GM13977 (cell line): ENCODE results near the gene TOP2B.

ENCODE experiments used
- DNase-seq: peaks from one replicate; pipeline ENCODE4 v3.0.0; 2012; ENCODE audit warnings: low spot score
- in situ Hi-C: fragments of 300-500 bp; cut with MboI; formaldehyde crosslinking; loops from one replicate; pipeline ENCODE4 v1.12.0; 2022; ENCODE audit warnings: low sequenced_read_pairs, low pct_unique_long_range_greater_than_20kb, mixed read lengths, inconsistent platforms; ENCODE audit not compliant: unreplicated experiment
- TF ChIP-seq, protein P1 (sequence below): IDR thresholded peaks from 2 replicates; pipeline ENCODE4 v1.5.1; 2012; ENCODE audit warnings: mild to moderate bottlenecking, control low read depth; ENCODE audit not compliant: insufficient read depth; ENCODE audit errors: extremely low read depth, missing control alignments

Gene TOP2B, protein sequence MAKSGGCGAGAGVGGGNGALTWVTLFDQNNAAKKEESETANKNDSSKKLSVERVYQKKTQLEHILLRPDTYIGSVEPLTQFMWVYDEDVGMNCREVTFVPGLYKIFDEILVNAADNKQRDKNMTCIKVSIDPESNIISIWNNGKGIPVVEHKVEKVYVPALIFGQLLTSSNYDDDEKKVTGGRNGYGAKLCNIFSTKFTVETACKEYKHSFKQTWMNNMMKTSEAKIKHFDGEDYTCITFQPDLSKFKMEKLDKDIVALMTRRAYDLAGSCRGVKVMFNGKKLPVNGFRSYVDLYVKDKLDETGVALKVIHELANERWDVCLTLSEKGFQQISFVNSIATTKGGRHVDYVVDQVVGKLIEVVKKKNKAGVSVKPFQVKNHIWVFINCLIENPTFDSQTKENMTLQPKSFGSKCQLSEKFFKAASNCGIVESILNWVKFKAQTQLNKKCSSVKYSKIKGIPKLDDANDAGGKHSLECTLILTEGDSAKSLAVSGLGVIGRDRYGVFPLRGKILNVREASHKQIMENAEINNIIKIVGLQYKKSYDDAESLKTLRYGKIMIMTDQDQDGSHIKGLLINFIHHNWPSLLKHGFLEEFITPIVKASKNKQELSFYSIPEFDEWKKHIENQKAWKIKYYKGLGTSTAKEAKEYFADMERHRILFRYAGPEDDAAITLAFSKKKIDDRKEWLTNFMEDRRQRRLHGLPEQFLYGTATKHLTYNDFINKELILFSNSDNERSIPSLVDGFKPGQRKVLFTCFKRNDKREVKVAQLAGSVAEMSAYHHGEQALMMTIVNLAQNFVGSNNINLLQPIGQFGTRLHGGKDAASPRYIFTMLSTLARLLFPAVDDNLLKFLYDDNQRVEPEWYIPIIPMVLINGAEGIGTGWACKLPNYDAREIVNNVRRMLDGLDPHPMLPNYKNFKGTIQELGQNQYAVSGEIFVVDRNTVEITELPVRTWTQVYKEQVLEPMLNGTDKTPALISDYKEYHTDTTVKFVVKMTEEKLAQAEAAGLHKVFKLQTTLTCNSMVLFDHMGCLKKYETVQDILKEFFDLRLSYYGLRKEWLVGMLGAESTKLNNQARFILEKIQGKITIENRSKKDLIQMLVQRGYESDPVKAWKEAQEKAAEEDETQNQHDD (N-terminal part only)

DNA sequence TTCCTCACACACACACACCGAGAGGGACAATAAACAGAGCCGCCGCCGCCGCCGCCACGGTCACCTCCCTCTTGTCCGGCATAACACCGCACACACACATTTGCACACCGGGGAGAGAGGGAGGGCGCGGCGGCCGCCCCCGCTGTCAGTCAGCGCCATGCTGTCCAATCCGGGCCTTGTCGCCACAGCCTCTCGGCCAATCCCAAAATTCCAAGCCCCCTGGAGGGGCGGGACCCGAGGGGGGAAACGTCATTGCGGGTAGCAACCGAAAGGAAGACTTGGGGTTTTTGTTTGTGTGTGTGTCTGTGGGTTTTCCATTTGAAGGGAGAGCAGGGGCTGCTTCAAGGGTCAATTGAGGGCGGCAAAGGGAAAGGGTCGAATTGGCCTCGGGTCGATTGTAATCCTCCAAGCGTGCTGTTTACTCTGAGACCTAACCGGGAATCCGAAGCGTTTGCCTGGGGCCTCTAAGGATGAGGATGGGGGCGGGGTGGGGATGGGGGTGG lies at the start of gene TOP2B:
Gene TOP2B, minus strand, starts transcription at position 96 of the 503 bp plus-strand sequence. CDS start 610 bp downstream, outside the sequence.
- DNase-seq: peak; percentile 95
- in situ Hi-C loops: loop anchor here (25.0 kb wide), 1 partner anchor 447 kb away; no protein-coding TSS in a partner anchor
- TF ChIP-seq, protein P1, sequence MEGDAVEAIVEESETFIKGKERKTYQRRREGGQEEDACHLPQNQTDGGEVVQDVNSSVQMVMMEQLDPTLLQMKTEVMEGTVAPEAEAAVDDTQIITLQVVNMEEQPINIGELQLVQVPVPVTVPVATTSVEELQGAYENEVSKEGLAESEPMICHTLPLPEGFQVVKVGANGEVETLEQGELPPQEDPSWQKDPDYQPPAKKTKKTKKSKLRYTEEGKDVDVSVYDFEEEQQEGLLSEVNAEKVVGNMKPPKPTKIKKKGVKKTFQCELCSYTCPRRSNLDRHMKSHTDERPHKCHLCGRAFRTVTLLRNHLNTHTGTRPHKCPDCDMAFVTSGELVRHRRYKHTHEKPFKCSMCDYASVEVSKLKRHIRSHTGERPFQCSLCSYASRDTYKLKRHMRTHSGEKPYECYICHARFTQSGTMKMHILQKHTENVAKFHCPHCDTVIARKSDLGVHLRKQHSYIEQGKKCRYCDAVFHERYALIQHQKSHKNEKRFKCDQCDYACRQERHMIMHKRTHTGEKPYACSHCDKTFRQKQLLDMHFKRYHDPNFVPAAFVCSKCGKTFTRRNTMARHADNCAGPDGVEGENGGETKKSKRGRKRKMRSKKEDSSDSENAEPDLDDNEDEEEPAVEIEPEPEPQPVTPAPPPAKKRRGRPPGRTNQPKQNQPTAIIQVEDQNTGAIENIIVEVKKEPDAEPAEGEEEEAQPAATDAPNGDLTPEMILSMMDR: no peak

DNA sequence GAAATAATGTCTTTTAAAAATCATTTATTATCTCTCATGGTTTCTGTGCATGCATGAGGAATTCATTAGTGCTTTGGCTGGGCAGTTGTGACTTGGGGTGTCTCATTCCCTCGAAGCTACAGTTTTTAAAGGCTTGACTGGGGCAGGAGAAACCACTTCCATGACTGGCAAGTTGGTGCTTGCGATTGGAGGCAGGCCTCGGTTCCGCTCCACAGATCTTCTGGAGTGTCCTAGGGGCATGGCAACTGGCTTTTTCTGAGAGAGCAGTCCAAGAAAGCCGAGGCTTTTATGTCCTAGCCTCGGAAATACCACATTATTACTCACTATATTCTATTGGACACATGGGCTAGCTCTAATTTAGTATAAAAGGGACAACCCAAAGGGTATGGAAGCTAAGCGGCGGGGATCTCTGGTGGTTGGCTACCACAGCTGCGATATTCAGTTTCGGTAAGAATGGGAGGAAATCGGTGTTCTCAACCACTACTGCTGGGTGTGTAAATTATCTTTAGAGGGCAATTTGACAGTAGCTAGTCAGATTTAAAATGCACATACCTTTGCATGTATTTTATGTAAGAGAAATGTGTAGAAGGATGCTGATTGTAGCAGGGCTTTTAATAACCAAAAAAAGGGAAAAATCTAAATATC lies 48.8 kb upstream of the TOP2B start:
- TF ChIP-seq, protein P1: no peak
- in situ Hi-C loops: no loop called here
- no peak for DNase-seq

DNA sequence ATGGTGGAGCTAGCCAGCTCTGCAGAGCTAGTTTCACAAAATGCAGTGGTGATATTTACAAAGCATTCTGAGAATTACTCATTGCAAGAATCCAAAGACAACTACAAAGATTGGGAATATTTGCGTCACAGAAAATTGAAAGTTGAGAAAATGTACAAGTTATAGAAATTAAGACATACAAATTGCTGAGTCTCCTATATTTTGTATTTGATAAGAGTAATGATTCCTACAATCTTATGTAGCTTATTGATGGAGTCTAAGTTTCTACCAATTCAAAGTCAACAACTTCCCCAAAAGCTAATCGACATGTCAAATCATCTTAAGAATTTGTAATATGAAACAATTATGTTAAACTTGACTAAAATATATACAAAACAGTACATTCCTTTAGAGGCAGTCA lies 46.4 kb upstream of the TOP2B start:
- in situ Hi-C loops: no loop called here
- no peak for DNase-seq
- TF ChIP-seq, protein P1: no peak

DNA sequence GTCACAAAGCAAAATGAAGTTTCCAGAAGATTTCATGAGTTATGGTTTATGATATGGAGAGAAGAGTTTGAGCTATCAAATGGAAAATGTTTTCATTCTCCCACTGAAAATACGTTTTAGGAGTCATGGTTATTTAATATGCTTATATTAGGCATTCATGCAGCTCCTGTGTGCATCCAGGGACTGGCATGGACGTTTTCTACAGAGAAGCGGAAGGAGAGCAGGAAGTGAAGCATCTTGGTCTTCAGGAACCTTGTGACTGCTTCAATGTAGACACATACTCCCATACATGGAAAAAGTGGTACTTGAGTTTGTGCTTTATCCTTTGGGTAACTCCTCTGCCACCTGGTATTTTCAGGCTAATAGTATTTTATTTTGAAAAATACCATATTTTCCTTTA lies 43.3 kb upstream of the TOP2B start:
- no peak for DNase-seq
- TF ChIP-seq, protein P1: no peak
- in situ Hi-C loops: no loop called here

DNA sequence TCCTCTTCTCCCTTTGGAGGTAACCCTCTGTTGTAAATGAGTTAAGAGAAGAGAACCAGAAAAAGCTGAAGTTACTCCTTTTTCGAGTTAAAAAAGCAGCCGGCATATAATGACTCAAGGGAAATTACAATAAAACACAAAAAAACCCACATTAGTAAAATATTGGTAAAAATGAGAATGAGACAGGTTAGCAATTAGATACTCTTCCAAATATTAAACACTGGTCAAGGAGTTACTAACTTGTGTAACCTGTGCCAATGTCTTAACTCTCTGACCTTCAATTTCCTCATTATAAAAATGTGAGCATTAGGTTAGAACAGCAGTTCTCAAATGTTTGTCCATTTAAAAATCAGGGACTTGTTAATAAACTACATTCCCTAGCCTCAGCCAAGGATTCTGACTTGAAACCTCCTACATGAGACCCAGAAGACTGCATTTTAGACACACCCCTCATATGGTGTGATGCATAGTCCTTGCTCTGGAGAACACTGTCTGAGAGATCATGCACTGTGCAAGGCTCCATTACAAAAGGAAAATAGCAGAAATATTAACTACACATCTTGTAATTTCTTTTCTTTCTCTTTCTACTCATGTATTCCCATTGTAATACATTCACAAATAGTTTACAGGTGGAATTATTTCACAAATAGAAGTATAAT lies 42.7 kb upstream of the TOP2B start:
- TF ChIP-seq, protein P1: no peak
- in situ Hi-C loops: no loop called here
- no peak for DNase-seq

DNA sequence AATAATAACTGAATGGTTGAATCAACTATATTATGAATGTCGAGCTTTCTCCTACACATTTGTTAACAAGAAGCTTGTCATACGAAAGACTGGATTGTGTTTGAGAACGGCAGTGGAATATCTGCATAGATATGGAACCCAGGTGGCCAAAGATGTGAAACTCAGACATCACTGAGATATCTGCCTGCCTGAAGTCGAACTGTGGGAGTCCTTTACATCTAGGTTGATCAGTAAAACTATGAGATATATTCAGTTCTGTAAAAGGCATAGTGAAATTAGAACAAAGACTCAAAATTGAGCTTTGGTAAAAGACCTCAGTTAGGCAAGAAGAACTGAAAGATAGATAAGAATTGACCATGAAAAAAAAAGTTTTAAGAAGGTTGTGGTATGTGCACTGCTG lies 41.5 kb upstream of the TOP2B start:
- in situ Hi-C loops: no loop called here
- TF ChIP-seq, protein P1: no peak
- no peak for DNase-seq
